ENCODE data around the gene KCTD15.

DNA sequence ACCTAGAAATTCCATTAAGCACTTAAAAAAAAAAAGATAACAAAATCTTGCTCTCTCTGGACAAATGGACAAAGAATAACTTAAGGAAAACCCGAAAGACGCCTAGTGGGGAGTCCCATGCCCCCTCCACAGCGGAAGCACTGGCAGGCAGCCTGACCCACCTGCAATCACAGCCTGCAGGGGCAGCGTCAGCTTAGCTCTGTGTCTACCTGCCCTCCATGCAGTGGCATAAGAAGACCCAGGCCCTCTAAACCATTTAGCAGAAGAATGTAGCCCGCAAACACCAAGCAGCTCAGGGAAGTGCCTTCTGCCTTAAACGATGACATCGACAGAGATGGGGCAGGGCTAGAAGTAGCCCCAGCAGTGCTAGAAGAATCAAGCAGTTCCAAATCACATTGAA is 36.0 kb downstream of the KCTD15 start:
- TF ChIP-seq, protein P1, sequence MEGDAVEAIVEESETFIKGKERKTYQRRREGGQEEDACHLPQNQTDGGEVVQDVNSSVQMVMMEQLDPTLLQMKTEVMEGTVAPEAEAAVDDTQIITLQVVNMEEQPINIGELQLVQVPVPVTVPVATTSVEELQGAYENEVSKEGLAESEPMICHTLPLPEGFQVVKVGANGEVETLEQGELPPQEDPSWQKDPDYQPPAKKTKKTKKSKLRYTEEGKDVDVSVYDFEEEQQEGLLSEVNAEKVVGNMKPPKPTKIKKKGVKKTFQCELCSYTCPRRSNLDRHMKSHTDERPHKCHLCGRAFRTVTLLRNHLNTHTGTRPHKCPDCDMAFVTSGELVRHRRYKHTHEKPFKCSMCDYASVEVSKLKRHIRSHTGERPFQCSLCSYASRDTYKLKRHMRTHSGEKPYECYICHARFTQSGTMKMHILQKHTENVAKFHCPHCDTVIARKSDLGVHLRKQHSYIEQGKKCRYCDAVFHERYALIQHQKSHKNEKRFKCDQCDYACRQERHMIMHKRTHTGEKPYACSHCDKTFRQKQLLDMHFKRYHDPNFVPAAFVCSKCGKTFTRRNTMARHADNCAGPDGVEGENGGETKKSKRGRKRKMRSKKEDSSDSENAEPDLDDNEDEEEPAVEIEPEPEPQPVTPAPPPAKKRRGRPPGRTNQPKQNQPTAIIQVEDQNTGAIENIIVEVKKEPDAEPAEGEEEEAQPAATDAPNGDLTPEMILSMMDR (optimal IDR thresholded peaks at IDR 0.05 in 1 of 3, IDR thresholded peaks at IDR 0.05 in 1 of 3, conservative IDR thresholded peaks at IDR 0.05 in 1 of 3; ENCODE audit: extremely low read depth in 1 of 3, insufficient read depth in 2 of 3, low read length in 3 of 3): no peak
- TF ChIP-seq EZH2 (IDR thresholded peaks at IDR 0.05; ENCODE audit: low read length): no peak
